Fibroblast of lung (primary cell): ENCODE measurements around the gene KIAA1671. TPM values are rescaled to one million over a fixed set of nuclear protein-coding genes. Genes with fewer than 3 reads are reported as not detected.
A peak's percentile ranks its signal among the peaks of the same experiment; 100 is the strongest.

ENCODE experiments used
- DNase-seq, 2 donors: peaks; one replicate each; pipeline versions ENCODE4 v3.0.0 to v3.0.0-alpha.2; 2010; ENCODE audit warnings: low read depth in 2 of 2
- H2AFZ ChIP-seq: 2 replicates; pipeline ENCODE4 v1.5.1; 2012; ENCODE audit warnings: low read length, control low read depth, inconsistent platforms
- H3K27ac ChIP-seq: 2 replicates; pipeline ENCODE4 v1.5.1; 2011; ENCODE audit warnings: low read length, control low read depth; ENCODE audit not compliant: insufficient read depth
- H3K27me3 ChIP-seq: 2 replicates; pipeline ENCODE4 v1.5.1; 2011; ENCODE audit warnings: mild to moderate bottlenecking, low read length; ENCODE audit not compliant: control insufficient read depth, insufficient read depth
- H3K36me3 ChIP-seq: 2 replicates; pipeline ENCODE4 v1.5.1; 2011; ENCODE audit warnings: low read length; ENCODE audit not compliant: control insufficient read depth, insufficient read depth
- H3K4me1 ChIP-seq: 2 replicates; pipeline ENCODE4 v1.5.1; 2011; ENCODE audit warnings: low read length; ENCODE audit not compliant: control insufficient read depth, insufficient read depth; ENCODE audit errors: extremely low read depth
- H3K4me2 ChIP-seq: 2 replicates; pipeline ENCODE4 v1.5.1; 2011; ENCODE audit warnings: low read length, control low read depth; ENCODE audit not compliant: insufficient read depth; ENCODE audit errors: extremely low read depth
- H3K4me3 ChIP-seq, 4 experiments: fragments of 200-600 bp in 1 of 4; sonication (generic) in 1 of 4; replicated peaks in 1 of 4; 2 replicates each; pipeline ENCODE4 v1.5.1; 2011 to 2016; ENCODE audit warnings: low read length in 4 of 4, low read depth in 3 of 4, mild to moderate bottlenecking in 3 of 4, control low read depth in 2 of 4, inconsistent platforms in 1 of 4, mixed read lengths in 1 of 4; ENCODE audit not compliant: insufficient read depth in 1 of 4; ENCODE audit errors: control extremely low read depth in 1 of 4
- H3K79me2 ChIP-seq: 2 replicates; pipeline ENCODE4 v1.5.1; 2012; ENCODE audit warnings: mild to moderate bottlenecking, low read length, inconsistent platforms; ENCODE audit not compliant: control insufficient read depth, insufficient read depth
- H3K9ac ChIP-seq: 2 replicates; pipeline ENCODE4 v1.5.1; 2011; ENCODE audit warnings: mild to moderate bottlenecking, low read length, control low read depth; ENCODE audit not compliant: insufficient read depth
- H3K9me3 ChIP-seq: 2 replicates; pipeline ENCODE4 v1.5.1; 2012; ENCODE audit warnings: low read depth, low read length; ENCODE audit not compliant: control insufficient read depth, insufficient read depth
- H4K20me1 ChIP-seq: 2 replicates; pipeline ENCODE4 v1.5.1; 2011; ENCODE audit warnings: low read length; ENCODE audit not compliant: control insufficient read depth, insufficient read depth; ENCODE audit errors: extremely low read depth
- EZH2 ChIP-seq: IDR thresholded peaks from 2 replicates; pipeline ENCODE4 v1.5.1; 2012; ENCODE audit warnings: low read length, control low read depth, mild to moderate bottlenecking; ENCODE audit errors: missing control alignments
- polyA plus RNA-seq, 2 donors: library from polyadenylated mRNA; depleted of rRNA in 1 of 2; stranded (reverse) in 1 of 2; unstranded in 1 of 2; fragments of >200 nt; gene quantifications; 2 replicates each; pipeline ENCODE4 v1.2.1, GENCODE V29; 2011 to 2012; ENCODE audit warnings: missing spikeins in 1 of 2
- total RNA-seq: library from RNA; depleted of rRNA; stranded (reverse); fragments of >200 nt; gene quantifications from 2 replicates; pipeline ENCODE4 v1.2.1, GENCODE V29; 2014
- TF ChIP-seq, protein P1 (sequence below), 2 donors: IDR thresholded peaks in 1 of 2; conservative IDR thresholded peaks in 1 of 2; 1 replicate in 1 of 2; 2 replicates in 1 of 2; pipeline ENCODE4 v1.5.1; 2011 to 2012; ENCODE audit warnings: low read length in 2 of 2, control low read depth in 1 of 2, inconsistent platforms in 1 of 2, low read depth in 1 of 2, mild to moderate bottlenecking in 1 of 2

The KIAA1671 gene
- total and polyA plus RNA-seq, 2 donors (not counting 1 experiment from before 2014, with no cell fraction given) = 0.34 to 1.3 TPM

DNA sequence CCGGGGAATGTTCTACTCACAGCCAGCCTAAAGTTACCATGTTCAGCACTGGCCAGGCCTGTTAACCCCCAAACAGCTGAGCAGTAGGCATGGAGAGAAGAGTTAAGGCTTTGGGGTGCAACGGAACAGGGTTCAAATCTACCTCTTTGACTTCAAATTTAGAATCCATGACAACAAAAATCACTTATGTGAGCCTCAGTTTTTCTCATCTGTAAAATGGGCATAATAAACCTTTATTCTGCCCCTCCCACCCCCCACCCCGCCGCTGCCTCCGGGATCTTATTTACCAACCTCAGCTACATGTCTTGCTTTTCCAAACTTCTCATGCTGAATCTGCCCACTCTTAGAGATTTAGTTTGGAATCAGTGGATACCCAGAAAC, 134.4 kb downstream of the KIAA1671 start:
- TF ChIP-seq, protein P1, sequence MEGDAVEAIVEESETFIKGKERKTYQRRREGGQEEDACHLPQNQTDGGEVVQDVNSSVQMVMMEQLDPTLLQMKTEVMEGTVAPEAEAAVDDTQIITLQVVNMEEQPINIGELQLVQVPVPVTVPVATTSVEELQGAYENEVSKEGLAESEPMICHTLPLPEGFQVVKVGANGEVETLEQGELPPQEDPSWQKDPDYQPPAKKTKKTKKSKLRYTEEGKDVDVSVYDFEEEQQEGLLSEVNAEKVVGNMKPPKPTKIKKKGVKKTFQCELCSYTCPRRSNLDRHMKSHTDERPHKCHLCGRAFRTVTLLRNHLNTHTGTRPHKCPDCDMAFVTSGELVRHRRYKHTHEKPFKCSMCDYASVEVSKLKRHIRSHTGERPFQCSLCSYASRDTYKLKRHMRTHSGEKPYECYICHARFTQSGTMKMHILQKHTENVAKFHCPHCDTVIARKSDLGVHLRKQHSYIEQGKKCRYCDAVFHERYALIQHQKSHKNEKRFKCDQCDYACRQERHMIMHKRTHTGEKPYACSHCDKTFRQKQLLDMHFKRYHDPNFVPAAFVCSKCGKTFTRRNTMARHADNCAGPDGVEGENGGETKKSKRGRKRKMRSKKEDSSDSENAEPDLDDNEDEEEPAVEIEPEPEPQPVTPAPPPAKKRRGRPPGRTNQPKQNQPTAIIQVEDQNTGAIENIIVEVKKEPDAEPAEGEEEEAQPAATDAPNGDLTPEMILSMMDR (conservative IDR thresholded peaks at IDR 0.05 in 1 of 2, IDR thresholded peaks at IDR 0.05 in 1 of 2; ENCODE audit: low read depth in 1 of 2, low read length in 2 of 2) = no peak
- TF ChIP-seq EZH2 = no peak
- Histone ChIP-seq H2AFZ (no peak overlapping the region), H3K27me3 (no peaks in the 10 kb centered on the region), H3K4me1 (no peaks in the 10 kb centered on the region), H3K9ac (no peak overlapping the region), H3K9me3 (no peaks in the 10 kb centered on the region), H4K20me1 (no peaks in the 10 kb centered on the region), H3K36me3 (no peaks in the 10 kb centered on the region), H3K79me2 (no peaks in the 10 kb centered on the region), H3K27ac (no peak overlapping the region), H3K4me2 (no peak overlapping the region), H3K4me3 (no peak overlapping the region)
- DNase-seq = no peak

DNA sequence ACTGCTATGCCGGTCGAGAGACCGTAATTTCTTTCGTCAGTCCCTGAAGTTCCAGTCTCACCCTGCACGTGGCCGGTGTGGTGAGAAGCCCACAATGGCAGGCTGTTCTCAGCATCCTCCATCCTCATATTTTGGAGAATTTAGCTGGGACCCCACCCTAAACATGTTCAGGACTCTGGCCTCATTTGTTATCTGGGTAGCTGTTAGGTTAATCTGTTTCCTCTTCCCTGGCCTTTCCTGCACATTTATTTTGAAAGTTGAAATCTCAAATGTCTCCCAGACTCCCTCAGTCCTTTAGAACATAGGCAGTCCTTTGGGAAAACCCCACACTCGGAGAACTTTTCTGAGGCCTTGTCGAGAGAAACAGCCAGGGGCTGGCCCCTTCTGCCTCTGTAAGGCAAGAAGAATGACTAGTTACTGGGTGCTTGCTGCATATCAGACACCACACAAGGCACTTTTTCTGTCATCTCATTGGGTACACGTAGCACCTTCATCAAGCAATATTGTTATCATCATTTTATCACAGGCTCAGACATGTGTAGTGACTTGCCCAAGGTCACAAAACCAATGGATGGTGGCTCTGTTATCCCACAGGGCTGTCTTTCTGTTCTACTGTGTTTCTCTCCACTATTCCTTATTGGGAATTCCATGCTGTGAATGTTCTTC, 137.8 kb downstream of the KIAA1671 start:
- DNase-seq = no peak
- H2AFZ ChIP-seq = no peak overlapping the region
- no peaks in the 10 kb centered on the region for H3K36me3 ChIP-seq
- no peaks in the 10 kb centered on the region for H3K79me2 ChIP-seq
- H3K9ac ChIP-seq = no peak overlapping the region
- H3K27me3 ChIP-seq = no peaks in the 10 kb centered on the region
- H3K9me3 ChIP-seq = no peaks in the 10 kb centered on the region
- no peak overlapping the region for H3K4me3 ChIP-seq
- no peak overlapping the region for H3K4me2 ChIP-seq
- no peaks in the 10 kb centered on the region for H4K20me1 ChIP-seq
- no peak for TF ChIP-seq EZH2
- TF ChIP-seq, protein P1 (conservative IDR thresholded peaks at IDR 0.05 in 1 of 2, IDR thresholded peaks at IDR 0.05 in 1 of 2; ENCODE audit: low read depth in 1 of 2, low read length in 2 of 2) = no peak
- no peaks in the 10 kb centered on the region for H3K4me1 ChIP-seq
- no peak overlapping the region for H3K27ac ChIP-seq

DNA sequence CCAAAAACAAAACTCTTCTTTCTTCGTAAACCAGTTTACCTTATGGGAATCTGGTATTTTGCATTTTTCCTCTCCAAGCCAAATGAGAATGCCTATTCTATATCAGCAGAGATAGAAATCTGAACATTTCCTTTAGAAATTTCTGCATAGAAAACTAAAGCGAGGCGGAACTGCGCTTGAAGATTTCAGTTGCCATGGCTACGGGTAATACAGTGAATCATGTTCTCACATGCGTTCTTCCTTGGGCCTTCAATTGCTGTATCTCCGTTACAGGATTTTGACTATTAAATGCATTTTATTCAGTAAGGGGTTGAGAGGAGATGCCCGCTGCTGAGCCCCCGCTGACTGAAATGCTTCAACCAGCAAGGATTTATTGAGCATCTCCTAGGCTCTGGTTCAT, 138.9 kb downstream of the KIAA1671 start:
- Histone ChIP-seq H3K36me3 (no peaks in the 10 kb centered on the region), H3K4me3 (no peak overlapping the region), H3K79me2 (no peaks in the 10 kb centered on the region), H3K27ac (no peak overlapping the region), H4K20me1 (no peaks in the 10 kb centered on the region), H3K4me1 (no peaks in the 10 kb centered on the region), H3K9me3 (no peaks in the 10 kb centered on the region), H2AFZ (no peak overlapping the region), H3K27me3 (no peaks in the 10 kb centered on the region), H3K4me2 (no peak overlapping the region), H3K9ac (no peak overlapping the region)
- TF ChIP-seq, protein P1 (conservative IDR thresholded peaks at IDR 0.05 in 1 of 2, IDR thresholded peaks at IDR 0.05 in 1 of 2; ENCODE audit: low read depth in 1 of 2, low read length in 2 of 2) = no peak
- TF ChIP-seq EZH2 = no peak
- DNase-seq = peak in 1 of 2 donors; percentile 21
